ENCODE data around the gene EPHB2.

The EPHB2 gene

DNA sequence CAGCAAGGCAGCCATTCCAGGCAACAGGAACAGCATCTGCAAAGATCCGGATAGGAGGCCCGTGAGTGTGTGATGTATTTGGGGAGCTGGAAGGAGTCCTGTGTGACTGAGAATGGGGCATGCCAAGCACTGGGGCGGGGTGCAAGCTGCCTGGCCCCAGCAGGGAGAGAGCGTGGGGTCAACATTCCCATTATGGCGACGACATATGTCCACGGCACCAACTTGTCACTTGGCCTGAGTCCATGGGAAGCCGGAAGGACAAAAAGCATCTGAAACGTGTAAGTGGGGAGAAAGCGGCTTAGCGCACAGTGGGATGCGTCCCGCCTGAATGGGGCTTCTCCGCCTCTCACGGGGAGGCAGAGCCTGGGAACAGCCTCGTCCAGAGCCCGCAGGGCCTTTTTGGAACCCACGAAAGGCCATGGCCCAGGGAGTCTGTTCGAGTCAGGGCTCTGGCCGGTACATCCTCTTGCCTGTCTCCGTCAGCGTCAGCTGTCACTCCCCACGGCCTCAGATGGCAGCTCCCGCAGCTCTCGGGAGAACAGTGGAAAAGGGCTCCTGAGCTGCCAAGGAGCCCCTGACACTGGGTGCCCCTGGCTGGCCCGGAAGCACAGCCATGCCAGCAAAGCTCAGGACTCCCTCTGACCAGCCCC lies 12.4 kb downstream of the EPHB2 start:
- DNase-seq, result no peak

DNA sequence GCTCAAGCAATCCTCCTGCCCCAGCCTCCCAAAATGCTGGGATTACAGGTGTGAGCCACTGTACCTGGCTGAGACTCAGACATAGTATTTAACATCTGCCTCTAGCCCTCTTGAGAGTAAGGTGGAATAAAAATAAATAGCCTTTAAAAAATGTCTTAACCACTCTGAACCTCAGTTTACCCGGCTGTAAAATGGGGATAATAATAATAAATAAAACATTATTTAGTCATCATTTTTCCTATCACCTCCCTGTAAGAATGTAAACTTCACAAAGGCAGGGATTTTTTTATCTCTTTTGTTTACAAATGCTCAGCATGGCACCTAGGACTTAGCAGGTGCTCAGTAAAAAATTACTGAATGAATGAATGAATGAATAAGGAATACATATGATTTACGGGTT lies 17.2 kb downstream of the EPHB2 start:
- no peak for DNase-seq

DNA sequence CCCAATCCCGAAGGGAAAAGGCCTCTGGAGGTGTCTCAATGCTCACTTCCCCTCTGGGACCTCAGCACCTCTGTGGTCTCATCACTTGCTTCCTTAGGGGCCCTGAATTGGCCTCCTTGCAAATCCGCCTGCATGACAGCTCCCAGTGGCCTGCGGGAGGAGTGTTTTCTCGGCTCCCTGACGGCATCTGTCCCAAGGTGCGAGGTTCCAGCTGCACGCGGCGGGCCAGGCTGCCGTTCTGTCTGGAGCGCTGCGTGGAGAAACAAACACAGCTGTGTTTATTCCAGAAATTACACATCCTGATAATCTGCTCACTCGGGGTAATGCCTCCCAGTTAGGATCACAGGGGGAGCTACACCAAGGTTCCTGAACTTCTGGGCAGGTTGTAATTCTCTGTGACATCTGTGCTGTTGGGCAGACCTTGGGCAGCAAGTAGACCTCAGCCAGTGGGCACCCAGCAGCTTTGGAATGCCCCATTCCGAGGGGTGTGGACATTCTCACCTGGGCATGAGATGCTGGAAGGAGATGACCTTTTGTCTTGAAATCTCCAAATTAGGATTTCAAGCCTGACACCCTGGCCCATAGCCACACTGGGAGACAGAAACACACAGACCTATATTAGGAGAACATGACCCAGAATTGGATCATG lies 18.2 kb downstream of the EPHB2 start:
- DNase-seq, result no peak

DNA sequence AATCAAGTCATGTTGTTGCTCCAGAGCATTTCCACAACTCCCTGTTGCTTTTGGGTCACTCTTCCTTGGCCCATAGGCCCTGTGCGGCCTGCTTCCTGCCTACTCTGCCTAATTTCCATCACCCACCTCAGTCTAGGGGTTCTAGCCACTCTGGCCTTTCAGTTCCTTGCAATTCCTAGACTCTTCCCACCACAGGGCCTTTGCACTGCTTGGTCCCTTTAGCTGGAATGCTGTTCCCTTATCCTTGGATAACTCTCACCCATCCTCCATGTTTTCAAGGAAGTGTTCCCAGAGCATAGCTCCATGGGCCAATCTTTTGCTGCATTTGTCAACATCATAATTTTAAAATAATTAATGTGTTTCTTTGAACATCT lies 18.7 kb downstream of the EPHB2 start:
- no peak for DNase-seq

DNA sequence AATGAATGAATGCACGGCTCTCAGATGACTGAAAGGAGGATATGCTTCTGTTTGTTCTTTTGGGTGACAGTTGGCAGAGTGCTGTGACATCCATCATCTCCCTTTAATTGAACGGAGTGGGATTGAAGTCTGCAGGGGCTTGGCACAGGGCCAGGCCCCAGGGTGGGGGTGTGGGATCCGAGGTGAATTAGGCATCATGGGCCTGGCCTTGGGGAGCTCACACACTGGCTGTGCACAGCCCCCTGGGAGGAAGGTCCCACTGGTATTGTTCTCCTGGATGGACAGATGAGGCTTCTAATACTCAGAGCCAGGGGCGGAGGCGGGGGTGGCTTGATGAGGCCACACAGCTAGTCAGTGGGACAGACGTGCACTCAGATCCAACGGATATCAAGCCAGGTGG lies 19.3 kb downstream of the EPHB2 start:
- no peak for DNase-seq

DNA sequence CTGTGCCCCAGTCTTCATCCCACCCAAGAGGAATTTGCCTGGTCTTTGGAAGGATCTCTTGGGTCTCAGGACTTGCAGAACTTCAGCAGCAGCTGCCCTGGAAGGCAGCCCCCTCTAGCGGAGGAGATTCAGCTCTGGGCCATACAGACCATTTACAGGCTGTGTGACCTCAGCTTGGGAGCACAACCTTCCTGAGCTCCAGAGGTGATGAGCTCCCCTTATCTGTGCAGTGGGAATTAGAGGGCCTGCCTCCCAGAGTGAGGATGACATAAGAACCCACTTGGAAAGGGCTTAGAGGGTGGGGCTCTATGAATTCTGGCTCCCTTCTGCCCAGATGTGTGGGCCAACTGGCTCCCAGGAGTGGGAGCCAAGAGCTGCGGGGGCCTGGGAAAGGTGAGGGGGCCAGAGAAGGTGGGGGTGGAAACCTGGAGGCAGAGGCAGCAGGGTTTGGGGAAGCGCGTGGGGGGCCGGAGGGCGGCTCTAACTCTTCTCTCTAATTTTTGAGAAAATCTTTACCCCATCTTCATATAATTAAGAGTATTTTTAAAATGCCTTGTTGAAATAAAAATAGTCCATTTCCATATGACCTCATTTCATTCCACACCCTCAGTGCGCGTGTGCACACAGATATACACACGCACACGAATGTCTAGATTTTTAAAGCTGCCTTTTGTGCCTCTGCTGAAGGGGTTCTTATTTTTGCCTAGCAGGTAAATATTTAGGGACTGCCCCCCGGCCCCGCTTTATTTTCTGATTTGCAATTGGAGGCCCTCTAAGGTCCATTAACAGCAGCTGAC lies 21.5 kb downstream of the EPHB2 start:
- no peak for DNase-seq

DNA sequence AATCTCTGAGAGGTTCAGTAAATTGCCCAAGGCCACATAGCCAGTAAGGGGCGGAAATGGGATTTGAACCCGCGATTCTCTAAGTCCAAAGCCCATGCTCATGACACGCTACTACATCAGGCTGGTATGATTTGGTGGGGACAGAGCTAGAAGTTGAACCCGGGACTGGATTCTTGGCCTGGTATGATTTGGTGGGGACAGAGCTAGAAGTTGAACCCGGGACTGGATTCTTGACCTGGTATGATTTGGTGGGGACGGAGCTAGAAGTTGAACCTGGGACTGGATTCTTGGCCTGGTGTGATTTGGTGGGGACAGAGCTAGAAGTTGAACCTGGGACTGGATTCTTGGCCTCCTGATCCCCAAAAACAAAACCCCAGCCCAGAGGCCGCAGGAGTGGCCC lies 23.0 kb downstream of the EPHB2 start:
- DNase-seq, result no peak

DNA sequence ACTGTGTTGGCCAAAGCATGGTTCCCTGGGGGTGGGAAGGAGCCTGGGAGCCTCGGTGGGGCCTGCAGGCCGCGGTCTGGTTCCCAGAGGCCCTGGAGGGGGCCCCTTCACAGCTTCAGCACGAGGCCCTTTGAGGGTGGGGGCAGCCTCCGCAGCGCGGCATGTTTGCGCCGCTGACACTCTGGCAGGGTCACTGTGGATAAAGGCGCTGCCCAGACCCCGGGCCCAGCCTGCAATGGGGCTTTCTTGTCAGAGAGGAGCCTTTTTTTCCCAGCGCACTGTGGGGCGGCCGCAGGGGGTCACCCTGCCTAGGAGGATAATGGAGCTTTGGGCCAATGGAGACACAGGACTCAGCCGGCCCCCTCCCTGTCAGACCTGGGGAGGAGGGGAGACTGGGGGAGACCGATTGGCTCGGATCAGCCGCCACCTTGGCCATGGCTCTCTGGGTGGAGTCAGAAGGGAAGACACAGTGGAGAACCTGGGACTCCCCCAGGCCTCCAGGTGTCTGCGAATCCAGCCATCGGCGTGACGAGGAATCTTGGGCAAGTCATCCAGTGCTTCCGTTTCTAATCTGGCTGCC lies 26.0 kb downstream of the EPHB2 start:
- no peak for DNase-seq

DNA sequence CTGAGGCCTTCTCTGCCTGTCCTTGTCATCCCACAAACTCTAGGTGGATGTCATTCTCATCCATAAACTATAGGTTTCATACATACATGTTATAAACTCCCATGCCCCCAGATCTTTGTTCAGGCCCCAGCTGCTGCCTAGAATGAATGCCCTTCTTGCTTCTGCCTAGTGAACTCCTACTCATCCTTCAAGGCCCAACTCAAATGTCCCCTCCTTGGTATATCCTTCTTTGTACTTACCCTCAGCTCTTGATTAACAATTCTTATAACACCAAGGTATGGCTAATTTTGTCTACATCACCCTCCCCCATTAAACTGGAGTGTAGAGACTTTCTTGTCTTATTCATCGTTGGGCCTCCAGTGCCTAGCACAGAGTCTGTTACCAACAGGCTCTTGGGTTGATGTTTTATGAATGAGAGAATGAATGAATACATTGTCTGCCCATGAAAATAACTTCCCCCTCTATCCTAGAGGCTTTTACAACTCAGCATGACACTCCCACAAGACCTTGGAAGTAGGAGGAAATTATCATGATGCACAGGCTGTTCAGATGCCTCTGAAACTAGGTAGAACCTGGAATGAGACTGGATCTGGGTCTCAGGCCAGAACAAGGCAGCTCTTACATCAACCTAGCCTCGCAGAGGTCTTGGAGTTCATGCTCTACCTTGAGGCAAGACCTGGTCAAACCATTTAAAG lies 26.9 kb downstream of the EPHB2 start:
- no peak for DNase-seq

DNA sequence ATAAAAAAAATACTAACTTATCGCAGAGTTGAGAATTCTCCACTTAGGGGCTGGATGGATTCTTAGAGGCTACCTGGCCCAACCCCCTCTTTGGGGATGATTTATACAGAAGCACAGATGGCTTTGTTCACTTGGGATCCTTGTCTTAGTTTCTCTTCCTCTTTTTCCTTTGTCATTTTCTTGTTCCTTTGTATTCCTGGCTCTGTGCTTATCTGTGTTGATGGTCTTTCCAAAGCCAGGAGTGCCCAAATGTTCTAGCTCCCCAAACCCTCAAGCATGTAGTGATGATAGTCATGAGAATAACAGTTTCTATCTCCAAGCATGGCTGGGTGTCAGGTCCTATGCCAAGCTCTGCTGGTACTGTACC lies 27.4 kb downstream of the EPHB2 start:
- DNase-seq, result no peak

DNA sequence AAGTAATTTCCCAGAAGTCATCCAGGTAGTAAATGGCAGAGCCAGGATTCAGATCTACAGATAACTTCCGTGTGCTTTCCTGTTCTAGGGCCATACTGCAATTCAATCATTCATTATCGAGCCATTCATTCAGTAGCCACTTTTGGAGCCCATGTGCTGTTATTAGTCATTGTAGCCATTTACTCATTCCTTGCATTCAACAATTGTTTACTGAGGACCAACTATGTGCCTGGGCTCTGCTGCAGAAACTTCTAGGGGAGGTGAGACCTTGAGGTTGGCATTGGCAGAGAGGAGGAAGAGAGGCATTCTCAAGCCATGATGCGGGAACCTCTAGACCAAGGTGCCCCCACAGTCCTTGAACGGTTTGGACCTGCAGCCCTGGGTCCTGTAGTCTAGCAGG lies 27.9 kb downstream of the EPHB2 start:
- DNase-seq, result no peak

DNA sequence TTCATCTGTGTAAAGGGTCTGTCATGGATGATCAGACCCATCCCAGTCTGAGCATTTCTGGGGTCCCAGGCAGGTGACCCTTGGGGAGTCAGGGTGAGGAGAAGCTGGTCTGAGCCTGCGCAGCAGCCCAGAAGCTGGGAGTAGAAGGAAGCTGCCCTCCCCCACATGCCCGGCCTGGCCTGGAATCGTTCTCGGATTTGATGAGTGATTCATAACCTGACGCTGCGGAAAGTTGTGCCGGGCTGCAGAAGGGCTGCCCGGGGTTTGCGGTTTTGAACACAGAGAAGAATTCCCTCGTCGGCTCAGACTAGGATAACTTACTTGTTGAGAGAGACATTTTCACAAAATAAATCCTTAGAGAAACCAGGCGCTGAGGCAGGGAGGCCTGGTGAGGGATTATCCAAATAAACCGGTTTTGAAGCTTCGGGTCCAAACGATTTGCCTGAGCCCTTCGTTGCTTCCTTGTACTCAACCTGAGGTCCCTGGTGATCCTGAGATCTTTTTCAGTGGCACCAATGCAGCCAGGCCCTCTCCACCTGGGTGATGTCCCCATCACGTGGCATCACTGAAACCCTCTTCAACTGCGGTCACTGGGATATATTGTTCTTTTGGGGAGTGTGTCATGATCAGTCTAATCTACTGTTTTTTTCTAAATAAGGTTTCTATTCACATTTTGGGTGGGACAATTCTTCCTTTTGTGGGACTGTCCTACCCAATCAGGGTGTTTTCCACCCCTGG lies 29.2 kb downstream of the EPHB2 start:
- no peak for DNase-seq

DNA sequence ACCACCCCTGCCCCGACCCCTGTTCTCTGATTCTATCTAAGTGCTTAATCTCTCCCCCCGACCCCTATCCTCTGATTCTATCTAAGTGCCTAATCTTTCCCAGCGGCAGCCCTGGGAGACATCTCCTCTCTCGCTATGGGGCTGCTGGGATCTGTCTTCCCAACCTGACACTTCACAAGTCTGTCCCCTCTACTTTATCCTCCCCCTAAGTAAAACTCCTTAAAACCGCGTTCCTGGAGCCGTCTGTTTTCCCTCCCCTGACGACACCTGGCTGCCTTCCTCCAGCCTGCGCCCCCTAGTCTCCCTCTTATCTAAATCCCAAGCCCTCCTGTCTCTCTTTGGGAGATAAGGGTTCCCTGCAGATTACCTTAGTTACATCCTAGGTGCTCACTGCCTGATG lies 30.5 kb downstream of the EPHB2 start:
- DNase-seq, result no peak

DNA sequence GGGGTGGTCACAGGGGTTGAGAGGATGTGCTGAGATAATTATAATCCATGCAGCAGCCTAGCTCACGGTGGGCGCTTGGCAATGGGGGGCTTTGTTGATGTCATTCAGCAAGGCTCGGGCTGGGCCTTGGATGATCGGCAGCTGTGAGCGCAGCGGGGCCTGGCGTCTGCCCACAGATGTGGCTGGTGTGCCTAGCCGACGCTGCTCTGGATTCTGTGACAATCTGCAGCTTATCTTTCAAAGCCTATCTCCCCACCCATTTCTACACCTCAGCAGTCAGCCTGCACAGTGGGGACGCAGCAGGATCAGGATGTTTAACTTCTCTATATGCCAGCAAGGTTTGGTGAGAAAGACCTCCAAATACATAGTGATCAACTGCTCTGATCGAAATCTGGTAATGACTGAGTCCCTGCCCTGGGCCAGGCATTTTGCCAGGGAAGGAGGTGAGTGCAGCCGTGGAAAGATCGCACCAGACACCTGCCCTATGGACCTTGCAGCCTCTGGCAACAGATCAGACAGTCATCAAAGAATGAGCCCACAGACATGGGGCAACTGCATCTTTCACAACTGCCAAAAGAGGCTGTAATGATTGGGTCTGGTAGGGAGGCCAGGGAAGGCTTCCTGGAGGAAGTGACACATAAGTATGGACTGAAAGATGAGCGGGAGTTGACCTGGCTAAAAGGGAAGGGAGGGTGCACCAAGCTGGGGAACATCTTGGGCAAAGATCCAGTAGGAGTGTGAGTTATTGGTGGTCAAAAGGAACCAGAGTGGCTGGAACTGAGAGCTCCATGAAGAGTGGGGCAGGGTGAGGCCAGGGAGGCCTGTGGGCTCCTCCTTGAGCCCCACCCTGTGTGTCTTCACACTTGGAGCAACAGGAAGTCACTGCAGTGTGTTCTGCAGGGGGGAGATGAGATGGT lies 35.3 kb downstream of the EPHB2 start:
- no peak for DNase-seq

DNA sequence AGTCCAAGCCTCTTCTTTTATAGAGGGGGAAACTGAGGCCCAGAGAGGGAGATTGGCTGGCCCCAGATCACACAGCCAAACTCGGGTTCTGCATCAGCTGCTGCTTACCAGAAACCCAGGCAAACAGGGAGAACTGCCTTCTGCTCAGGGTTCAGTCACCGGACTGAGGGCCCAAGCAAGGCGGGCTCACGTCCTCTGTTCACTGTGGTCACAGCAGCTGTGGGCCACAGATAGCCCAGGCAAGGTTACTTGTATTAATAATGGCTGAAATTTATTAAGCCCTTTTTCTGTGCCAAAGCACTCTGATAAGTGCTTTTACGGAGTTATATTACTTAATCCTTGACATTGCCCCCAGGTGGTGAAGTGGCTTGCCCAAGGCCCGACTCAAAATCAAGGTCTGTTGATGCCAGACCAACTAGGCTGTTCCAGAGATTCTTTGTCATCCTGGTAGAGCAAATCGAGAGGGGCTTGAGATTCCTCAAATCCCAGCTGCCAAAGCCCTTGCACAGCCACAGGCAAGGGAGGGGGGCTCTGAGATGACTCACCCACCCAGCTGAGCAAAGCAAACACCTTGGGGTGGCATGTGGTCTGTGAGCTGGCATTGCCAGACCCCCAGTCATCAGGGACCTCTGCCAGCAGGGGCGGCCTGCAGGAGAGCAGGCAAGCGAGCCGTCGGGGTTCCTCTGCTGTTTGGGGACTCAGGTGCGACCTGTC lies 36.5 kb downstream of the EPHB2 start:
- DNase-seq, result no peak

DNA sequence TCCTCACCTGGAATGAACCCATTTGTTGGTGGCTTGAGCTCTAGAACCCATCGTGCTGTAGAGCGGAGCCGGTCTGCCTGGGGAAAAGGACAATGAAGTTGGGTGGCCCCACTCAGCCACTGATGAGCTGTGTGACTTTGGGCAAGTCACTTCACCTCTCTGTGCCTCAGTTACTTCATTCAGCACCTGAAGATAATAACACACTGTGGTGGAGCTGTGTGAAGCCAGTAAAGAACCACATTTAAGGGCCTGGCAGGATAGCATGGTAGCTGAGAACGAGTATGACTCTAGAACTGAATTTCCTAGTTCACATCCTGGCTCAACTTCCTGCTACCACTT lies 37.1 kb downstream of the EPHB2 start:
- no peak for DNase-seq

DNA sequence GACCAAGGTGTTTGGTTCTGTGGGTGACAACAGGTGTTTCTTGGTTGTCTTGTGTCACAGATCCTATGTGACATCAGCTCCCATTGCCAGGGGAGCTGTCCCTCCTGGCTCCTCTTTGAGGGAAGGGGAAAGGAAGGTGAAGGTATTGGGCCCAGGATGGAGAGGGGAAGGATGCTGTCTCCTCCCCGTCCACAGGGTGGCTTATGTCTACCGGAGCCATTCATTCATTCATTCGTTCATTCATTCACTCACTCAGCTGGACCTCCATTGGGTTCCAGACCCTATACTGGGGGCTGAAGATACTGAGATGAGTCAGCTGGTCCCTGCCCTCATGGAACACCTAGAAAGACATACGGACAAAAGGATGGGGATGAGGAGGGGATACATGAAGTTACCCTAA lies 38.9 kb downstream of the EPHB2 start:
- no peak for DNase-seq

DNA sequence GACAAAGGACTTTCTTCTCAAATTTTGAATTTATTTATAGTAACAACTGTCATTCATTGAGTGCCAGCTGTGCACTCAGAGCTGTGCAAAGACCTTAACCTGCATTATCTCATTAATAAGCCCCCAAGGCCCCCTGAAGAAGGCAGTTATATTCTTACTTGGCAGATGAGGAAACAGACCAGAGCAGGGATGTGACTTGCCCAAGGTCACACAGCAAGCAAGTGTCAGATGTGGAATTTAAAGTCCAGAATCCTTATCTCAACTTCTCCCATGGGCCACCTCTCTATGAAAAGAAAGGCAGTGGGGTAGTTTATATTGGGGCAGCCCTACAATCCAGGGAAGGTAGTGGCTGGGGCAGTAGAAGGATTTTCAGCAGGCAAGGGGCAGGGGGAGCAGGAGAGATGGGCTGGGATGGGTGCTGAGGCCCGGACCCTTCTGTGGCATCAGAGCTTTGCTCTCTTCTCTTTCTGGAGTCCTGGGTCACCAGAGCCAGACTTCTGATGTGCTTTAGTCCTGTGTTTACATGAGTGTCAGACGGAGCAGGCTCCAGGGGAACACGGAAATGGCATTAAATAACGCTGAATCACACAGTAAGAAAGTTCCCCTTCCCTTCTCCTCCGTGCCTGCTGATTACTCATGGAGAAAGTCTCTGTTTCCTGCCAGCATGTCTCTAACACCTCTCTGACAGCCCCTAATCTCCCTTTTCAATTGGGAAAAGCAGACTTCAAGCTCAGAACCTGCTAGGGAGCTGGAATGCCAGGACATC lies 39.5 kb downstream of the EPHB2 start:
- DNase-seq, result no peak

DNA sequence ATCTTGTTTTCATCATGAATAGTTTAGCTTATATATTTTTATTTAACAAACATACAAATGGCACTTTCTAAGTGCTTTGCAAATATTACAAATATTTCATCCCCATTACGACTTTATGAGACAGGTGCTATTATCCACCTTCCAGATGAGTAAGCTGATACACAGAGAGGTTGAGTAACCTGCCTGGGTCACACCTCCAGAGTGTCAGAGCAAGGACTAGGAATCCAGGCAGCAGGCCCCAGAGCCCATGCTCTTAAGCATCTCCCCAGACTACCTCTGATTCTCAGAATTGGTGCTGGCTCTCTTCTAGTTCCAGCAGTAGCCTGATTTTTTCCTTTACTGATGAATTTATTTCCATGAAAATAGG lies 40.0 kb downstream of the EPHB2 start:
- DNase-seq, result no peak

DNA sequence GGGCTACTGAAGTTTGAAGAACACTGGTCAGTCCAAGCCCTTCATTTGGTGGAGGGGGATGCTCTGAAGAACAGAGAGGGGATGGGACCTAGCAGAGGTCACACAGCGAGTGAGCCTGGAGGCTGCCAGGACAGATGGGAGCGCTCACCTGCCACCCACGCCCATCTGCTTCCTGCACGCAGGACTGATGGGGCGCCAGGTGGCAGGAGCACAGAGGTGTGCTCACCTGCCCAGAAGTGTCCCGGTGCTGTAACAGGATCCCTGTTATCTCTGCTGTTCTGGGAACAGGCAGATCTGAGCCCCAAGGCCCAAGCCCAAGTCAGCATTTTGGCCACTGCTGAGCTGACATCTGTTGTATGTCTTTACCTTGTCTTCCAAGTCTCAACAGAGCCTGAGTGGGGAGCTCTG lies 40.5 kb downstream of the EPHB2 start:
- DNase-seq, result no peak
